ENCODE results near the gene TCL1B.
"Not testable (repeated sequence)": the region's sequence is repeated elsewhere in the genome, so short reads cannot be mapped to it uniquely, and the experiment has no call there.

Gene TCL1B

GRCh38 chr14:95660651-95661515 is 25.3 kb upstream of the TCL1B start:
- no peaks in the 10 kb centered on the region for H3K36me3 ChIP-seq (replicated peaks)
- H3K9me3 ChIP-seq = no peaks in the 10 kb centered on the region
- no peaks in the 10 kb centered on the region for H3K27me3 ChIP-seq (ENCODE audit: low read depth)
- no peak overlapping the region for H3K4me3 ChIP-seq
- peaks cover 4% of the 10 kb centered on the region; the same call in 1 of the 2 replicates for H3K4me1 ChIP-seq
- no peak for DNase-seq (ENCODE audit: low spot score in 2 of 2)
- in situ Hi-C loops (cut with MboI; ENCODE audit: low sequenced_read_pairs) = no loop called here

- Histone ChIP-seq H3K9me3 (no peaks in the 10 kb centered on the region), H3K4me3 (no peak overlapping the region), H3K36me3 (replicated peaks) (no peaks in the 10 kb centered on the region), H3K4me1 (peaks cover 7% of the 10 kb centered on the region; the same call in 1 of the 2 replicates), H3K27me3 (ENCODE audit: low read depth) (no peaks in the 10 kb centered on the region)
- in situ Hi-C loops (cut with MboI; ENCODE audit: low sequenced_read_pairs) = no loop called here
- DNase-seq (ENCODE audit: low spot score in 2 of 2) = no peak
Measured at GRCh38 chr14:95662376-95663186, 23.6 kb upstream of the TCL1B start.

DNA sequence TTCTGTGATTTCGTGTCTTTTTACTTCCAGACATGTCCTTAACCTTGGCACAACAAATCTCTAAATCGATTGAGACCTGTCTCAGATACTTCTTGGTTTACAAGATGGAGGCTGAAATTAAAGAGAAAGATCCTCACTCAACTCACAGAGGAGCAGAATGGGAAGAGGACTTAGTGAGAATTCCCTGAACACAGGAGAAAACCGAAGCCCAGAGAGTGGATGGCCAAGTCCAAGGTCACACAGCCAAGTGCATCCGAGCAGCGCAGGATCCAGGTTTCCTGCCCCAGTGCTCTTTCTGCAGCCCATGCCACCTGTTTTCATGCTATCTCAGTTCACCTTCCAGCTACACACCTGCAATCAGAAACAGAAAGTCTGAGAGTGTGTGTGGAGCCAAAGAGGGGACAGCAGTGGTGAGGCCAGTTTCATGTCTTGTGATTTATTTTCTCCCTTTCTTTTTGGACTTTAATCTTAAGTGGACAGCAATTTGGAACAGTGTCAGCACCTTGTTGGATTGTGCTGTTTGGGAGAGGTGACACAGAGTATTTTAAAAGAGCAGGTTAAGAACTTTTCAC is 22.9 kb upstream of the TCL1B start:
- Histone ChIP-seq H3K36me3 (replicated peaks) (no peaks in the 10 kb centered on the region), H3K4me3 (no peak overlapping the region), H3K9me3 (no peaks in the 10 kb centered on the region), H3K4me1 (0 out of 2 replicates have a peak, but pooled peaks cover 4% of the 10 kb centered on the region), H3K27me3 (ENCODE audit: low read depth) (no peaks in the 10 kb centered on the region)
- DNase-seq (ENCODE audit: low spot score in 2 of 2) = no peak
- in situ Hi-C loops (cut with MboI; ENCODE audit: low sequenced_read_pairs) = no loop called here

- no peaks in the 10 kb centered on the region for H3K27me3 ChIP-seq (ENCODE audit: low read depth)
- H3K4me1 ChIP-seq = 0 out of 2 replicates have a peak, but pooled peaks cover 4% of the 10 kb centered on the region
- in situ Hi-C loops (cut with MboI; ENCODE audit: low sequenced_read_pairs) = no loop called here
- no peak for DNase-seq (ENCODE audit: low spot score in 2 of 2)
- no peak overlapping the region for H3K4me3 ChIP-seq
- H3K9me3 ChIP-seq = no peaks in the 10 kb centered on the region
- H3K36me3 ChIP-seq (replicated peaks) = no peaks in the 10 kb centered on the region
Measured at GRCh38 chr14:95664066-95664465, 22.2 kb upstream of the TCL1B start.

- 0 out of 2 replicates have a peak, but pooled peaks cover 4% of the 10 kb centered on the region for H3K4me1 ChIP-seq
- H3K9me3 ChIP-seq = no peaks in the 10 kb centered on the region
- H3K36me3 ChIP-seq (replicated peaks) = no peaks in the 10 kb centered on the region
- in situ Hi-C loops (cut with MboI; ENCODE audit: low sequenced_read_pairs) = no loop called here
- H3K4me3 ChIP-seq = no peak overlapping the region
- H3K27me3 ChIP-seq (ENCODE audit: low read depth) = no peaks in the 10 kb centered on the region
- no peak for DNase-seq (ENCODE audit: low spot score in 2 of 2)
Measured at GRCh38 chr14:95664546-95664945, 21.7 kb upstream of the TCL1B start.

DNA sequence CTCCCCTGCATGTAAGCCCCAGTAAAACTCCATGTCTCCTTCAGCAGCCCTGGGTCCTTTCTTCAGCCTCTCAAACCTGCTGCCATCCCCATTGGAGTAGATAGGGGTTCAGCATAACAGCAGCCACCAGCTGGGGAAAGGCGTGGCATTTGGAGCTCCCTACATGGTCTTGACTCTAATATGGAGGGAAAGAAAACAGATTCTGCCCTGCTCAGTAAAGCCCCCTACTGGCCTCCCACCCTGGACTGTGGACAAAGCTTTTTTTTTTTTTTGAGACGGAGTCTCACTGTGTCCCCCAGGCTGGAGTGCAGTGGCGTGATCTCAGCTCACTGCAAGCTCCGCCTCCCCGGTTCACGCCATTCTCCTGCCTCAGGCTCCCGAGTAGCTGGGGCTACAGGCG is 20.7 kb upstream of the TCL1B start:
- H3K9me3 ChIP-seq; H3K36me3 ChIP-seq (replicated peaks); H3K4me3 ChIP-seq; H3K27me3 ChIP-seq (ENCODE audit: low read depth); in situ Hi-C loops (cut with MboI; ENCODE audit: low sequenced_read_pairs); H3K4me1 ChIP-seq: not testable (repeated sequence)
- peak; percentile 48 to 69 for DNase-seq (ENCODE audit: low spot score in 2 of 2)

- 0 out of 2 replicates have a peak, but pooled peaks cover 4% of the 10 kb centered on the region for H3K4me1 ChIP-seq
- in situ Hi-C loops (cut with MboI; ENCODE audit: low sequenced_read_pairs) = no loop called here
- H3K9me3 ChIP-seq = no peaks in the 10 kb centered on the region
- no peak for DNase-seq (ENCODE audit: low spot score in 2 of 2)
- H3K36me3 ChIP-seq (replicated peaks) = no peaks in the 10 kb centered on the region
- no peak overlapping the region for H3K4me3 ChIP-seq
- no peaks in the 10 kb centered on the region for H3K27me3 ChIP-seq (ENCODE audit: low read depth)
Measured at GRCh38 chr14:95666450-95666849, 19.8 kb upstream of the TCL1B start.

GRCh38 chr14:95667249-95667693 is 19.0 kb upstream of the TCL1B start:
- Histone ChIP-seq H3K36me3 (replicated peaks) (no peaks in the 10 kb centered on the region), H3K4me1 (0 out of 2 replicates have a peak, but pooled peaks cover 4% of the 10 kb centered on the region), H3K9me3 (no peaks in the 10 kb centered on the region), H3K27me3 (ENCODE audit: low read depth) (no peaks in the 10 kb centered on the region), H3K4me3 (no peak overlapping the region)
- no peak for DNase-seq (ENCODE audit: low spot score in 2 of 2)
- in situ Hi-C loops (cut with MboI; ENCODE audit: low sequenced_read_pairs) = no loop called here

DNA sequence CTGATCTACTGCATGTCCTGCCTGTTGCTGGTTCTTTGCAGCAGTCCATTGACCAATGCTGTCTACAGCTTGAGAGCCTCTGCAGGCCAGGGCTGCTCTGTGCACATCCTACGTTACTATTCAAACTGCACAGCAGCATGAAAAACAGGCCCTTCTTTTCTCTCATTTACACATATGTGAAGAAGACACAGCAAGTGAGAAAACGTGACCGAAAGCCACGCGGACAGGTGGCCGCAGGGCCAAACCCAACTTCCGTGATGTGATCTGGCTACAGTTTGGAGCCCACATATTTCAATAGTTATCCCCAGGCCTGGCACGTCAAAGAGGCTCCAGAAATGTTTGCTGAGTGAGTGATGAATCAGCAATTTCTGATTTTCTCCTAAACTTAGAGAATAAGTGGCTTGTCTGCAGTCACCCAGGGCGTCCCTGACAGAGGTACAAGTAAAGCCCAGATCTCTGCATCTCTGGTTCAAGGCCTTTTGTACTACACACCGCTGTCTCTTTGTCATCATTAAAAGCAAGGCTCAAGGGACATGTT is 17.9 kb upstream of the TCL1B start:
- Histone ChIP-seq H3K36me3 (replicated peaks) (no peaks in the 10 kb centered on the region), H3K4me1 (0 out of 2 replicates have a peak, but pooled peaks cover 4% of the 10 kb centered on the region), H3K4me3 (no peak overlapping the region), H3K9me3 (no peaks in the 10 kb centered on the region), H3K27me3 (ENCODE audit: low read depth) (no peaks in the 10 kb centered on the region)
- in situ Hi-C loops (cut with MboI; ENCODE audit: low sequenced_read_pairs) = no loop called here
- DNase-seq (ENCODE audit: low spot score in 2 of 2) = no peak

DNA sequence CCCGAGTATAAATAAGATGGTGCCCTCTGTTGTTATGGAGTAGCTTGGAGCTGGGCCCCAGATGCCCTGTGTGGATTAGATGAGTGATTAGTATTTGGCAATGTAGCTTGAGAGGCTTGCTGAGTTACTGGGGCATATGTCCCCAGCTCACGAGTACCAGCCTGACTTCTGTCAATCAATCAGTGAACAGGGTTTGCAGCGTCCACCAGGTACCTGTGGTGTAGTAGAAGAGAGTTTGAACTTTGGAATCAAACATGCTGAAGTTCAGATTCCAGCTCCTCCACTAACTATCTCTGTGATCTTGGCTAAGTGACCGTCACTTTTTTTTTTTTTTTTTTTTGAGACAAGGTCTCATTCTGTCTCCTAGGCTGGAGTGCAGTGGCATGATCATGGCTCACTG is 11.6 kb upstream of the TCL1B start:
- in situ Hi-C loops (cut with MboI; ENCODE audit: low sequenced_read_pairs) = no loop called here
- H3K4me1 ChIP-seq = peaks cover 7% of the 10 kb centered on the region
- no peaks in the 10 kb centered on the region for H3K36me3 ChIP-seq (replicated peaks)
- DNase-seq (ENCODE audit: low spot score in 2 of 2) = no peak
- H3K27me3 ChIP-seq (ENCODE audit: low read depth) = no peaks in the 10 kb centered on the region
- no peak overlapping the region for H3K4me3 ChIP-seq
- H3K9me3 ChIP-seq = no peaks in the 10 kb centered on the region

DNA sequence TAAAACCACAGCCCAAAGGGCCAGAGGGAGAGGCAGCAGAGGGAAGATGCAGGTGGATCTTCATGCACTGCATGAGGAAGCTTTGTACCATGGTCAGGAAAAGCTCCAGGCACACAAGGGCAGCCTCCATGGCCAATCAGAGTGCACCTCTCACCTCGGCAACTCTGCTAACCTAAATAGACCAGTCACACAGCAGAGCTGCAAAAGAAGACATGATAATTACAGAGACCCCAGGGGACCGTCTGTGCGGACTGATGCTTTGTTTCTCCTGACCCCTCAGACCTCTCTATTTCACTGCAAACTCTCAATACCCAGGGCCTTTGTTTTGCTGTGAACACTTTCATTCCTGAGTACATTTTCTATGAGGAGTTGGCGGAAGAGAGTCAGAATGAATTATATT is 10.7 kb upstream of the TCL1B start:
- no peak for DNase-seq (ENCODE audit: low spot score in 2 of 2)
- no peaks in the 10 kb centered on the region for H3K27me3 ChIP-seq (ENCODE audit: low read depth)
- H3K4me3 ChIP-seq = no peak overlapping the region
- no peaks in the 10 kb centered on the region for H3K36me3 ChIP-seq (replicated peaks)
- in situ Hi-C loops (cut with MboI; ENCODE audit: low sequenced_read_pairs) = no loop called here
- H3K9me3 ChIP-seq = no peaks in the 10 kb centered on the region
- H3K4me1 ChIP-seq = peaks cover 7% of the 10 kb centered on the region

GRCh38 chr14:95677179-95677835 is 8.9 kb upstream of the TCL1B start:
- peak; percentile 33 to 37 for DNase-seq (ENCODE audit: low spot score in 2 of 2)
- Histone ChIP-seq H3K27me3 (ENCODE audit: low read depth) (no peaks in the 10 kb centered on the region), H3K9me3 (no peaks in the 10 kb centered on the region), H3K36me3 (replicated peaks) (no peaks in the 10 kb centered on the region), H3K4me3 (no peak overlapping the region), H3K4me1 (peaks cover 7% of the 10 kb centered on the region)
- in situ Hi-C loops (cut with MboI; ENCODE audit: low sequenced_read_pairs) = no loop called here

GRCh38 chr14:95679148-95679815 is 6.9 kb upstream of the TCL1B start:
- Histone ChIP-seq H3K4me1 (peaks cover 10% of the 10 kb centered on the region), H3K9me3 (no peaks in the 10 kb centered on the region), H3K27me3 (ENCODE audit: low read depth) (no peaks in the 10 kb centered on the region), H3K36me3 (replicated peaks) (no peaks in the 10 kb centered on the region), H3K4me3 (no peak overlapping the region)
- in situ Hi-C loops (cut with MboI; ENCODE audit: low sequenced_read_pairs) = no loop called here
- no peak for DNase-seq (ENCODE audit: low spot score in 2 of 2)
